NCI-H2171 treated with DMSO at 0.1 percent for 48 hours (cell line): ENCODE results near the gene TEN1.
A peak's percentile ranks its signal among the peaks of the same experiment; 100 is the strongest.
"Not testable (repeated sequence)": the region's sequence is repeated elsewhere in the genome, so short reads cannot be mapped to it uniquely, and the experiment has no call there.

Source experiments
- DNase-seq: peaks from one replicate; lab custom pipeline; 2025; lab: John Stamatoyannopoulos, UW

Gene TEN1

GRCh38 chr17:75978938-75979704 is at the start of gene TEN1, which contains the start of gene ACOX1:
Gene TEN1, plus strand, starts transcription at chr17:75979240. Its CDS starts 6,953 bp downstream, at chr17:75986193.
Gene ACOX1, minus strand, starts transcription at chr17:75979166. Its CDS starts 93 bp downstream, at chr17:75979073.
- DNase-seq = peak; percentile 97

DNA sequence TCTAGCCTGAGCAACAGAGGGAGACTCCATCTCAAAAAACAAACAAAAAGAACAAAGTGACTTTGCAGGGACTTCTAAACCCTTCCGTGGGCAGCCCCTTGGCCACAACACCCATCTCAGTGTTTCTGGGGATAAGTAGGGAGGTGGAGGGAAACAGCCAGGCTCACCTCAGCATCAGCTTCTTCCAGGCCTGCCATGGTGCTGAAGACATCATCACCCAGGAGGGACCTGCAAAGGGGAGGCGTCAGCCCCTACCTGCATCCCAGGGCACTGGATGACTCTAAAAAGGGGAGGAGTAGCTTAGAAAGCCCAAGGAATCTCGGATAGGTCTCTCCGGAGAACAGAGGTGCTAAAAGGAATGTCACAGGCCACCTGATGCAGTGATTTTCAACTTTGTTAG is 48.0 kb upstream of the TEN1 start:
- DNase-seq = no peak

GRCh38 chr17:75932852-75933251 is 46.2 kb upstream of the TEN1 start:
- no peak for DNase-seq

- DNase-seq = no peak
Measured at GRCh38 chr17:75933808-75934207, 45.2 kb upstream of the TEN1 start.

DNA sequence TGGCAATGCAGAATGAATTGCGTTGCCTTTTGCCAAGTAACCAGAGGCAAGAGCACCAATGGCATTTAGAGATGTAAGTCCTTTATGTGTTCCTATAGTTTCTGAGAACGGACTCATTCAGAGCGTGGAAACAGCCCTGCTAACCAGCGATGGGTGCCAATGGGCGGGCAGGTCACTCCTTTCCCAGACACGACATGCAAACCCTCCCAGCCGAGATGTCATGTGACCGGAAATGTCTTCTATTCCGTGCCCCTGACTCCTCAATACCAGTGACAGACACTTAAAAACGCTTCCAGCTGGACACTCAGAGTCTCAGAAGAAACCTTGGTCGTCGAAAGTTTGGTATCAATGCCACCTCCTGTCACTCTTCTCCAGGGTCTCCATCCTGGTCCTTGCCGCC is 41.4 kb upstream of the TEN1 start:
- no peak for DNase-seq

DNA sequence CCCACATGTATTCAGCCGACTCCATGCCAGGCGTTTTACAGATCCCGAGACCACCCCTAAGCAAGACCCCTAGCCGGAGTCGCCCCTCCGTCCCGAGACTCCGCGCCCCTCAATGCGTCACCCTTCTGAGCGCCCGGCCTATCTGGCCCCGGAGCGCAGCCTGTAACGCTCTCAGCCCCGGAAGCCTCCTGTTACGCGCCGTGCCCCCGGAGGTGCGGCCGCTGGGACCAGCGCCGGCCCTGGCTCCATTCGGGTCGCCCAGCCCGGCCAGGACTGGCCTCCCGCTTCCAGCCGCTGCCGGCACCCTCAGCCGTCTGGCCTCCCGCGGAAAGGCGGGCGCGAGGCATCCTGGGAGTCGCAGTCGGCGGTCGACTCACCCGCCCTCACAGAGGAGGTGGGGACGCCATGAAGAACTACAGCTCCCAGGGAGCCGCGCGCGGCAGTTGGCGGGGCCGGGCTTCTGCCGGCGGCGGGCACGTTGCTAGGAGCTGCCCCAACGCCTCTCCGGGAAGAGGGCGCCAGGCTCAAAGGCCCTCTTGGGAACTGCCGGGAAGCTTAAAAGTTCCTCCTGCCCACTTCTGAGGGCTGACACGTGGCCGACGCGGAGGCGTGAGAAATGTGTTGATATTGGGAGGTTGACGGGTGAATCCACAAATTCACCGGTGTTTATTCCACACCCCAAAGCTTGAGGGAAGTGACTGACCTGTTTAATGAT is 38.2 kb upstream of the TEN1 start, which contains the start of gene FBF1:
Gene FBF1, minus strand, starts transcription at position 316 of the 715 bp plus-strand sequence. CDS start 2,893 bp downstream, outside the sequence.
- DNase-seq = peak; percentile 96

DNA sequence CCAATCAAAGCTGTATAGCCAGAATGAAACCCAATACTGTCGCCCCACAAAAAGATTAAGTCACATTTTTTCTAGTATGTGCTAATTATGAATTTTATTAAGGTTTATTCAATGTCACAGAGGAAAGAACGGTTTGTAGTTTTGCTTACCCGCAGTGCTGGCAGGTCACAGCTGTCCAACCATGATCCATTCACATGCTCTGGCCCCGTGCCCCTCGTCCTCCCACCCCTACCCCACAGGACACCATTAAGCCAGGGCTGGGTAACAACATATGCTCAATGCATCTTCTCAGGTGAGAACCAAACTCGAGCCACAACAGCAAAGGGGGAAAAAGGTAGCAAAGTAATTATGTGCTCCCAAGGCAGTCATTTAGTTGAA is 37.6 kb upstream of the TEN1 start:
- no peak for DNase-seq

GRCh38 chr17:75942473-75942872 is 36.6 kb upstream of the TEN1 start:
- DNase-seq = no peak

DNA sequence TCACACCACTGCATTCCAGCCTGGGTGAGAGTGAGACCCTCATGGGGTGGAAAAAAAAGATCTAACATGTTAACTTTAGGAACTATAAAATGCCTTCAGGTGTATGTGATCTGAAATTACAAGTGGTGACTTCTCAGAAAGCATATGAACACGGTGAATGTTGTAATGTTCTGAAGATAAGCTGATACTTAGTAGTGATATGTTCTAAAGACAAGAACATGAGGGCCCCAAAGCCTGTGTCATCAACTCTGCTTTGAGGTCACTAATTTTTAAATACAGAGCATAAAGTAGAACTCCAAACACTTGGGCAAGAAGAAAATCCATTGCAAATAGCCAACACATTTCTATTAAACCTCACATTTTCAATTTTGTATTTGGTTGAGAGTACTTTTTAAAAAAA is 35.5 kb upstream of the TEN1 start:
- no peak for DNase-seq

DNA sequence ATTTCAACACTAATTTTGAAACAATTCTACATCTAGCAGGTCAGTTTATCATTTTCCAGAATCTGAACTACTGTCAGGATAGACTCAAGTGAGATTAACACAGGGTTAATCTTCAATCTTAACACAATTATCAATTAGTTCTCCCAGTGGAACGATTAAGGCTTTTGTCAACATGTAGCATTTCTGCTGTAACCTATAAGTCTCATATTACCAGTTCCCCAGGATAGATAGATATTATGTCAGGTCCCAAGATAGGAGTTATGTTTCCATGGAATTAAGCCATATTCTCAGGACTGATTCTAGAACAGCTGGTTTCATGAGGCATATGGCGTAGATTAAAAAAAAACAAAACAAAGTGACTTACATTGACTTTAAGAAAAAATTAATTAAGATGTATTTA is 33.8 kb upstream of the TEN1 start:
- DNase-seq = peak; percentile 96

DNA sequence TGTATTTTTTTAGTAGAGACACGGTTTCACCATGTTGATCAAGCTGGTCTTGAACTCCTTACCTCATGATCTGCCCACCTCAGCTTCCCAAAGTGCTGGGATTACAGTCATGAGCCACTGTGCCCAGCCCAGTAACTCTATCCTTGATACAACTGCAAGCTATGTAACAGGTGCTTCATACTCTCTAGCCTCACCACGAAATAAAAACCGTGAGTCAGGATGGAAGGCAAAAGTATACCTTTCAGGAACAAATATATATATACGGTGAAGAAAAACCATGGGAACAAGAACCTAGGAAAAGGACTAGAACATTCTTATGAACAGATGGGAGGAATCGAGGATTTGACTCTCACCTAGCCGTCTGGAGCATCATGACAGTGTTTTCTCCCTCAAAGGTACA is 28.6 kb upstream of the TEN1 start:
- DNase-seq = no peak

- no peak for DNase-seq
Measured at GRCh38 chr17:75950855-75951554, 28.0 kb upstream of the TEN1 start.

- DNase-seq = no peak
Measured at GRCh38 chr17:75959051-75959838, 19.8 kb upstream of the TEN1 start.

DNA sequence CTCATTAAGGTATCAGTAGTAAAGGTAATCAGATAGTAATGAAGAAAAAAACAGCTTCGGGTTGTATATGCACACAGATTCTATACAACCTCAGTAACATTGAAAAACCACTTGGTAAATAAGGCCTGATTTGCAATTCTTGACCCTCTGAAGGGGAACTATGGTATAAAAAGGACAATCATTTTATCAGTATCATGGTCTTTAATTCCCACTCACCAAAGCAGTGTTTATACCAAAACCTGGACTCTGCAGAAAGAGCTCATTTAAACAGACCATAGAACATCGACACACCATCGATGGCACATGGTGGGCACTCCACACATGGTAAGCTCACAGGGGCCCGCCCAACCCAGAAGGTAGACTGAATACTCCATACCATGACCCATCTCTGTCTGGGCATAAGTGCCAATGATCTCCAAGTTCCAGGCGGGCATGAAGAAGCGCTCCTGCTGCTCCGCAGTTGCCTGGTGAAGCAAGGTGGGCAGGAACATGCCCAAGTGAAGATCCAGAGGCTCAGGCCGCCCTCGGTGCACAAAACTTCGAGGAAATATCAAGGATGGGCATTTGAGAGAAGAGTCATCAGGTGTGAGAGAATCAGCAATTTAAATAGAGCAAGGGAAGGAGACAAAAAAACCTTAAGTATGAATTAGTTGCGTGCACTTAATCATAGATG is 19.1 kb upstream of the TEN1 start:
- no peak for DNase-seq

DNA sequence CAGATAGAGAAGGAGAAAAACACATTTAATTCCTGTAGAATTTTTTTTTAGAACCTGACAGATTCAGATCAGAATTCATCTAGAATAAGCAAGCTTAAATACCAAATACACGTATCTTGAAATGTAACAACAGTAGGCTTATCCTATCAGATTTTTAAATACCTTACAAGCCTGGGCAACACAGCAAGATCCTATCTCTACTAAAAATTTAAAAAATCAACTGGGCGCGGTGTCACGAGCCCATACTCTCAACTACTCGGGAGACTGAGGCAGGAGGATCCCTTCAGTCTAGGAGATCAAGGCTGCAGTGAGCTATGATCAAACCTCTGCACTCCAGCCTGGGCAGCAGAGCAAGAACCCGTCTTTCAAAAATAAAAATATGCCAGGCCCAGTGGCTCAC is 13.6 kb upstream of the TEN1 start:
- DNase-seq = no peak

DNA sequence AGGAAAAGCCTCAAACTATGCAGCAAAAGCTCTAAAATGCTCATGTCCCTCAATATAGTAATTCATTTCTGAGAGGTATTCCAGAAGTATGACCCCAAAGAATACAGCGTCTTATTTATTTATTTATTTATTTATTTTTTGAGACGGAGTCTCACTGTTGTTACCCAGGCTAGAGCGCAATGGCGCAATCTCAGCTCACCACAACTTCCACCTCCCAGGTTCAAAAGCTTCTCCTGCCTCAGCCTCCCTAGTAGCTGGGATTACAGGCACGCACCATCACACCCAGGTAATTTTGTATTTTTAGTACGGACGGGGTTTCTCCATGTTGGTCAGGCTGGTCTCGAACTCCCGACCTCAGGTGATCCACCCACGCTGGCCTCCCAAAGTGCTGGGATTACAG is 10.0 kb upstream of the TEN1 start:
- DNase-seq = not testable (repeated sequence)

DNA sequence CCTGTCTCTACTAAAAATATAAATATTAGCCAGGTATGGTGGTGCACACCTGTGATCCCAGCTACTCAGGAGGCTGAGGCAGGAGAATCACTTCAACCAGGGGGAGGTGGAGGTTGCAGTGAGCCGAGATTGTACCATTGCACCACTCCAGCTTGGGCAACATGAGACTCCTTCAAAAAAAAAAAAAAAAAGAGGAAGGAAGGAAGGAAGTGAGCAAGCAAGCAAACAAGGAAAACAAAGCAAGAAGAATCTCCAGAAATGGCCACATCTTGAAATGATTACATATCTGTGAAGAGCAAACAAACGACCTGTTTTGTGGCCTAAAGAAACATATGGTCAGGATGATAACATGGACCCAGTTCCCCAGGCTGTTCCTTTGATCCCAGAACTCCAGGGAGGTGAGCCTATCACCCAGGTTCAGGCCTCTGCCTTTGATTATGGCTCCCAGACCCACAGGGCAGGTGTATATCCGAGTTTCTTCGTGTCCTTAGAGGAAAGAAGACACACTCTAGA is 9.0 kb upstream of the TEN1 start:
- DNase-seq = no peak

DNA sequence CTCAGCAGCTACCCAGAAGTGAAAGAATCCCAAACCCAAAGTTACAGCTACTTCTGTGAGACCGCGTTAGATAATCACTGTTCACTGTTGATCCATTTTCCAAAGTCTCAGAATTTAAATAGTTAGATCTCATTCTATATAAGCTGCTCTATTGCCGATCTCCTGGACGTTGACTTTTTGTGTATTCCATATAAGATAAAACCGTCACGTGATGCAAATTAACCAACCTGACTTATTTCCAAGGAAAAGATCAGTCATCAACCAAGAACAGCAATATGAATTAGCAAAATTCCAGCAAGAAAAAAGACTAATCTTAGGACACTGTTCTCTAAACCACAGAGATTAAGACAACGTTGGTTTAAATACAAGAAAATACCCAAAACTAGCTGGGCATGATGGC is 8.4 kb upstream of the TEN1 start:
- DNase-seq = no peak

DNA sequence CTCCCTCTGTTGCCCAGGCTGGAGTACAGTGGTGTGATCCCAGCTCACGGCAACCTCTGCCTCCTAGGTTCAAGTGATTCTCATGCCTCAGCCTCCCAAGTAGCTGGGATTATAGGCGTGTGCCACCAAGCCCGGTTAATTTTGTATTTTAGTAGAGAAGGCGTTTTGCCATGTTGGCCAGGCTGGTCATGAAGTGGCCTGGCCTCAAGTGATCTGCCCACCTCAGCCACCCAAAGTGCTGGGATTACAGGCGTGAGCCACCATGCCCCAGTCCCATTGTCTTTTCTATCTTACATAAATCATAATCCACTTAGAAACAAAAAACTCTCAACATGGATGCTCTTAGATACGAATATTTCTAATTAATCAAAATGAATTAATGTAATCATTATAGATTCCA is 3.9 kb upstream of the TEN1 start:
- DNase-seq = not testable (repeated sequence)

- no peak for DNase-seq
Measured at GRCh38 chr17:75975757-75976174, 3.3 kb upstream of the TEN1 start.
